H1 (cell line): ENCODE results near the gene ZNF530. TPM values are rescaled to one million over a fixed set of nuclear protein-coding genes. Genes with fewer than 3 reads are reported as not detected.

ENCODE experiments used
- CTCF ChIA-PET: fragments of 300-600 bp; sonication (Branson Sonifier 250); formaldehyde crosslinking; loops from one replicate; lab custom pipeline; 2021; ENCODE audit not compliant: partially characterized antibody; lab: Charles Lee
- POLR2A ChIA-PET: fragments of 300-600 bp; sonication (Branson Sonifier 250); formaldehyde crosslinking; loops from one replicate; lab custom pipeline; 2021; ENCODE audit warnings: inconsistent platforms; ENCODE audit not compliant: partially characterized antibody; lab: Charles Lee
- DNase-seq, 2 experiments: peaks; one replicate each; pipeline versions ENCODE4 v3.0.0 to v3.0.0-alpha.2; 2010 to 2022; ENCODE audit warnings: low spot score in 2 of 2, low read depth in 1 of 2, mixed read lengths in 1 of 2
- FAIRE-seq: peaks from 2 replicates; lab custom pipeline; 2011; peaks lifted over from hg19 to GRCh38; lab: Jason Lieb, UNC
- H2AFZ ChIP-seq: 2 replicates; pipeline ENCODE4 v1.8.1; 2012; ENCODE audit warnings: low read length, inconsistent platforms
- H2AK5ac ChIP-seq: 2 replicates; pipeline ENCODE4 v1.6.1; 2013; ENCODE audit warnings: low read depth, low read length
- H2BK120ac ChIP-seq: replicated peaks from 2 replicates; pipeline ENCODE3; 2013; ENCODE audit warnings: low read depth, low read length, inconsistent platforms
- H2BK12ac ChIP-seq: 2 replicates; pipeline ENCODE4 v1.6.1; 2013; ENCODE audit warnings: low read depth, low read length
- H2BK15ac ChIP-seq: 2 replicates; pipeline ENCODE4 v1.6.1; 2013; ENCODE audit warnings: low read length
- H2BK20ac ChIP-seq: 2 replicates; pipeline ENCODE4 v1.6.1; 2013; ENCODE audit warnings: low read length
- H2BK5ac ChIP-seq: 2 replicates; pipeline ENCODE4 v1.6.1; 2013; ENCODE audit warnings: low read depth, low read length
- H3K14ac ChIP-seq: 2 replicates; pipeline ENCODE4 v1.6.1; 2013; ENCODE audit warnings: inconsistent platforms; ENCODE audit not compliant: insufficient read length
- H3K18ac ChIP-seq: 2 replicates; pipeline ENCODE4 v1.6.1; 2013; ENCODE audit warnings: low read length; ENCODE audit errors: extremely low read depth
- H3K23ac ChIP-seq: 2 replicates; pipeline ENCODE4 v1.6.1; 2013; ENCODE audit warnings: inconsistent platforms; ENCODE audit not compliant: insufficient read length
- H3K23me2 ChIP-seq: 2 replicates; pipeline ENCODE4 v1.6.1; 2013; ENCODE audit warnings: low read depth, low read length
- H3K27ac ChIP-seq: 2 replicates; pipeline ENCODE4 v1.6.1; 2011; ENCODE audit warnings: low read depth, low read length, inconsistent platforms
- H3K27me3 ChIP-seq, 4 experiments: replicated peaks in 1 of 4; 1 replicate in 1 of 4; 2 replicates in 3 of 4; pipeline versions ENCODE4 v1.6.1 to v1.8.1; 2011 to 2013; ENCODE audit warnings: low read length in 3 of 4, mild to moderate bottlenecking in 3 of 4, inconsistent platforms in 2 of 4, mixed read lengths in 2 of 4, moderate library complexity in 1 of 4; ENCODE audit not compliant: control insufficient read depth in 3 of 4, insufficient read depth in 3 of 4; ENCODE audit errors: extremely low read depth in 1 of 4
- H3K36me3 ChIP-seq, 4 experiments: 2 replicates each; pipeline versions ENCODE4 v1.6.1 to v1.8.1; 2011 to 2013; ENCODE audit warnings: mild to moderate bottlenecking in 4 of 4, low read length in 3 of 4, moderate library complexity in 2 of 4, control low read depth in 1 of 4, inconsistent platforms in 1 of 4; ENCODE audit not compliant: insufficient read depth in 4 of 4, control insufficient read depth in 2 of 4
- H3K4ac ChIP-seq: replicated peaks from 2 replicates; pipeline ENCODE3; 2013; ENCODE audit warnings: low read length, low read depth, mixed read lengths, inconsistent platforms; ENCODE audit not compliant: insufficient read length
- H3K4me1 ChIP-seq, 4 experiments: replicated peaks in 1 of 4; 1 replicate in 1 of 4; 2 replicates in 3 of 4; pipeline versions ENCODE4 v1.6.1 to v1.8.1; 2011 to 2013; ENCODE audit warnings: low read length in 3 of 4, inconsistent platforms in 2 of 4, mixed read lengths in 1 of 4; ENCODE audit not compliant: insufficient read depth in 4 of 4, control insufficient read depth in 3 of 4
- H3K4me2 ChIP-seq, 2 experiments: 2 replicates each; pipeline versions ENCODE4 v1.6.1 to v1.8.1; 2011 to 2013; ENCODE audit warnings: low read depth in 2 of 2, low read length in 2 of 2, control low read depth in 1 of 2, inconsistent platforms in 1 of 2, mild to moderate bottlenecking in 1 of 2; ENCODE audit not compliant: insufficient read depth in 1 of 2
- H3K4me3 ChIP-seq, 4 experiments: fragments of 200-600, 300-600 bp in 1 of 4; sonication (generic), shearing (Covaris generic), sonication (Bioruptor Twin) in 1 of 4; 2 replicates each; pipeline versions ENCODE4 v1.5.1 to v1.8.1; 2011 to 2016; ENCODE audit warnings: low read length in 4 of 4, low read depth in 3 of 4, control low read depth in 2 of 4, inconsistent platforms in 2 of 4, mild to moderate bottlenecking in 2 of 4, mixed read lengths in 1 of 4, moderate library complexity in 1 of 4; ENCODE audit not compliant: insufficient read depth in 2 of 4; ENCODE audit errors: extremely low read depth in 1 of 4
- H3K56ac ChIP-seq: replicated peaks from 2 replicates; pipeline ENCODE3; 2013; ENCODE audit warnings: low read depth, mild to moderate bottlenecking, mixed read lengths, low read length, inconsistent platforms; ENCODE audit not compliant: insufficient read length
- H3K79me1 ChIP-seq: 2 replicates; pipeline ENCODE4 v1.6.1; 2013; ENCODE audit warnings: low read depth, low read length, control low read depth
- H3K79me2 ChIP-seq, 2 experiments: 2 replicates each; pipeline versions ENCODE4 v1.6.1 to v1.8.1; 2012 to 2013; ENCODE audit warnings: low read length in 2 of 2, mild to moderate bottlenecking in 2 of 2, inconsistent platforms in 1 of 2; ENCODE audit not compliant: insufficient read depth in 2 of 2, control insufficient read depth in 1 of 2
- H3K9ac ChIP-seq, 4 experiments: replicated peaks in 1 of 4; 1 replicate in 1 of 4; 2 replicates in 3 of 4; pipeline versions ENCODE4 v1.6.1 to v1.8.1; 2011 to 2013; ENCODE audit warnings: low read depth in 3 of 4, low read length in 3 of 4, control low read depth in 2 of 4, mild to moderate bottlenecking in 2 of 4, moderate library complexity in 2 of 4, inconsistent platforms in 1 of 4; ENCODE audit errors: extremely low read depth in 1 of 4
- H3K9me3 ChIP-seq, 2 experiments: 2 replicates each; pipeline versions ENCODE4 v1.6.1 to v1.8.1; 2012 to 2013; ENCODE audit warnings: mild to moderate bottlenecking in 2 of 2, moderate library complexity in 2 of 2, control low read depth in 1 of 2, inconsistent platforms in 1 of 2, low read depth in 1 of 2, low read length in 1 of 2, mixed read lengths in 1 of 2; ENCODE audit not compliant: insufficient read depth in 2 of 2
- H4K20me1 ChIP-seq, 2 experiments: replicated peaks in 1 of 2; 2 replicates each; pipeline versions ENCODE3 to v1.8.1; 2011 to 2013; ENCODE audit warnings: inconsistent platforms in 2 of 2, low read length in 2 of 2, mild to moderate bottlenecking in 1 of 2; ENCODE audit not compliant: insufficient read depth in 2 of 2, control insufficient read depth in 1 of 2
- H4K5ac ChIP-seq: 2 replicates; pipeline ENCODE4 v1.6.1; 2013; ENCODE audit warnings: low read length, low read depth, mixed read lengths, inconsistent platforms; ENCODE audit not compliant: insufficient read length
- H4K8ac ChIP-seq: 2 replicates; pipeline ENCODE4 v1.8.0; 2013; ENCODE audit warnings: mild to moderate bottlenecking, moderate library complexity, low read length, inconsistent platforms; ENCODE audit not compliant: insufficient read depth; ENCODE audit errors: extremely low read depth
- H4K91ac ChIP-seq: replicated peaks from 2 replicates; pipeline ENCODE3; 2013; ENCODE audit warnings: low read length, mixed read lengths, inconsistent platforms; ENCODE audit not compliant: insufficient read length
- BACH1 ChIP-seq: IDR thresholded peaks from 2 replicates; pipeline ENCODE4 v1.6.1; 2012; ENCODE audit warnings: low read length, improper control_type of control experiment
- BRCA1 ChIP-seq: IDR thresholded peaks from 2 replicates; pipeline ENCODE4 v1.6.1; 2012; ENCODE audit warnings: low read depth, low read length, improper control_type of control experiment
- SIN3A ChIP-seq, 2 experiments: IDR thresholded peaks in 1 of 2; conservative IDR thresholded peaks in 1 of 2; 2 replicates each; pipeline ENCODE4 v1.6.1; 2011 to 2012; ENCODE audit warnings: low read length in 2 of 2, improper control_type of control experiment in 1 of 2, low read depth in 1 of 2, mild to moderate bottlenecking in 1 of 2
- SIRT6 ChIP-seq: IDR thresholded peaks from one replicate; pipeline ENCODE4 v1.7.1; 2012; ENCODE audit warnings: low read length, inconsistent platforms
- WGBS, 2 experiments: shearing (Covaris generic) in 1 of 2; methylation state at CpG; one replicate each; pipeline versions ENCODE4 v1.1.6 to v1.1.7; 2013 to 2015; ENCODE audit warnings: low lambda C conversion rate in 2 of 2, mixed read lengths in 2 of 2, inconsistent platforms in 1 of 2, low coverage in 1 of 2, missing lambda C conversion rate in 1 of 2; ENCODE audit not compliant: insufficient replicate concordance in 2 of 2, insufficient coverage in 1 of 2, insufficient read length in 1 of 2; ENCODE audit errors: extremely low coverage in 1 of 2, missing lambda C conversion rate in 1 of 2; 5-methylcytosine and 5-hydroxymethylcytosine counted together
- polyA plus RNA-seq, 7 experiments: library from polyadenylated mRNA; depleted of rRNA in 3 of 7; stranded (reverse) in 5 of 7; unstranded in 2 of 7; fragments of >200 nt in 5 of 7; fragments of 200-250 nt in 2 of 7; gene quantifications; 1 replicate in 5 of 7; 2 replicates in 1 of 7; 4 replicates in 1 of 7; pipeline versions ENCODE4 v1.2.1 to v1.2.3, GENCODE V29; 2011 to 2013; ENCODE audit warnings: missing spikeins in 2 of 7, mixed read lengths in 2 of 7
- total RNA-seq: library from RNA; stranded (reverse); fragmentation: NEBNext Ultra II Directional; extraction: Animal tissue kit (Norgen Biotek cat#: 25700); gene quantifications from 2 replicates; pipeline ENCODE4 v1.2.1, GENCODE V29; 2021
- TF ChIP-seq, protein P1 (sequence below): IDR thresholded peaks from 2 replicates; pipeline ENCODE4 v1.6.1; 2012; ENCODE audit warnings: inconsistent platforms

The ZNF530 gene
- total and polyA plus RNA-seq, 2 of the 8 experiments (the other 6 are each of a cell fraction or from before 2014, with no cell fraction given) = 4.2 to 9.3 TPM

DNA sequence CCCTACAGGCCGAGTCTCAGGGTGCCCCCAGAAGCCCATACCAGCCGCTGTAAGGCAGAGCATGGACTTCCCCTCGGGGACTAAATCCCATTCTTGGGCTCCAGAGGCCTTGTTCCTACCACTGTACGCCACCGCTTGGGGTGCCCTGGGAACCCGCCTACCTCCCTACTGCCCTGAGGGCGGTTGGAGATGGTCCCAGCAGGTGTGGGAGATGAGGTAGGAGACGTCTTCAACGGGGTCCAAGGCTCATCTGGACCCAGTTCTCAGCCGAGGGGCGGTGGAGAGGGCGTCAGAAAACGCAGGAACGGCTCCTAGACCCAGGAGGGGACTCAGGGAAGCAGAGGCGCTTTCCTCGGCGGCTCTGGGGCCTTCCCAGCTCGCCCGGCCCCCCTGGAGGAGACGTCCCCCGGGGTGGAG, 16.6 kb upstream of the ZNF530 start:
- Histone ChIP-seq H4K20me1 (no peaks in the 10 kb centered on the region), H2BK15ac (no peak overlapping the region), H3K4me2 (peak overlapping the region; percentile 81 to 98), H3K9me3 (peaks cover 14 to 22% of the 10 kb centered on the region in 2 experiments; a peak in 3 of 4 replicates), H3K36me3 (peaks cover 7 to 25% (median 16%) of the 10 kb centered on the region in 4 experiments; a peak in 7 of 8 replicates), H2BK12ac (peak overlapping the region; percentile 30; the same call in 1 of the 2 replicates), H2AFZ (no peak overlapping the region; the same call in 1 of the 2 replicates), H3K79me1 (peaks cover 17% of the 10 kb centered on the region), H3K79me2 (peaks cover 11 to 39% of the 10 kb centered on the region in 2 experiments), H3K4me3 (peak overlapping the region; percentile 42 to 95 (median 93)), H3K14ac (no peak overlapping the region), H3K4ac (no peak overlapping the region), H2BK120ac (no peak overlapping the region), H3K27me3 (peaks cover 0 to 5% (median 2%) of the 10 kb centered on the region in 4 experiments; a peak in 2 of 7 replicates), H2AK5ac (no peak overlapping the region), H4K5ac (peak overlapping the region; percentile 27), H3K23ac (no peak overlapping the region), H2BK5ac (no peak overlapping the region; the same call in 1 of the 2 replicates), H3K18ac (peak overlapping the region; percentile 26), H4K8ac (peak overlapping the region; percentile 98; the same call in 1 of the 2 replicates), H3K27ac (no peak overlapping the region; the same call in 1 of the 2 replicates), H3K9ac (peak overlapping the region in 3 of 4 experiments; percentile 24 to 73 (median 68); a peak in 5 of 7 replicates), H3K23me2 (peaks cover 12% of the 10 kb centered on the region; the same call in 1 of the 2 replicates), H3K56ac (no peak overlapping the region), H4K91ac (peak overlapping the region; percentile 4), H3K4me1 (peaks cover 4 to 13% (median 8%) of the 10 kb centered on the region in 4 experiments; a peak in 6 of 7 replicates), H2BK20ac (no peak overlapping the region)
- 33% methylated on average over 21 of the region's 21 CpGs; no CpG with 5 or more reads in 1 of the 2 experiments for WGBS, 2 experiments
- FAIRE-seq (no peak), DNase-seq (no peak)
- CTCF ChIA-PET = no interaction called here
- POLR2A ChIA-PET = interaction anchor here (0.6 to 2.1 kb wide), 14 partner anchors 8 to 247 kb away, joined by 3 to 11 read pairs (median 3); partner anchors contain the start of genes ZNF134, ZNF154, ZNF211 and ZNF530
- TF ChIP-seq SIN3A (conservative IDR thresholded peaks at IDR 0.05 in 1 of 2, IDR thresholded peaks at IDR 0.05 in 1 of 2; ENCODE audit: low read depth in 1 of 2, low read length in 2 of 2) = no peak
- TF ChIP-seq BRCA1 = no peak
- TF ChIP-seq BACH1 = no peak
- TF ChIP-seq, protein P1, sequence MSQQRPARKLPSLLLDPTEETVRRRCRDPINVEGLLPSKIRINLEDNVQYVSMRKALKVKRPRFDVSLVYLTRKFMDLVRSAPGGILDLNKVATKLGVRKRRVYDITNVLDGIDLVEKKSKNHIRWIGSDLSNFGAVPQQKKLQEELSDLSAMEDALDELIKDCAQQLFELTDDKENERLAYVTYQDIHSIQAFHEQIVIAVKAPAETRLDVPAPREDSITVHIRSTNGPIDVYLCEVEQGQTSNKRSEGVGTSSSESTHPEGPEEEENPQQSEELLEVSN = no peak
- TF ChIP-seq SIRT6 = no peak
